Measurements from ENCODE around the gene RAP2A.

The RAP2A gene

GRCh38 chr13:97422118-97423054 lies 11.6 kb upstream of the RAP2A start:
- no peak for DNase-seq

GRCh38 chr13:97423300-97424045 lies 10.5 kb upstream of the RAP2A start:
- no peak for DNase-seq

- no peak for DNase-seq
Observed at GRCh38 chr13:97425590-97425989, 8.4 kb upstream of the RAP2A start.

GRCh38 chr13:97426695-97427094 lies 7.3 kb upstream of the RAP2A start:
- DNase-seq = no peak

GRCh38 chr13:97429681-97430081 lies 4.3 kb upstream of the RAP2A start:
- no peak for DNase-seq

- no peak for DNase-seq
Observed at GRCh38 chr13:97430296-97430695, 3.7 kb upstream of the RAP2A start.

GRCh38 chr13:97431171-97431764 lies 2.7 kb upstream of the RAP2A start:
- no peak for DNase-seq

- DNase-seq = no peak
Observed at GRCh38 chr13:97432232-97432916, 1.6 kb upstream of the RAP2A start.

GRCh38 chr13:97432917-97433726 lies 847 bp upstream of the RAP2A start:
- DNase-seq = peak; percentile 100

- DNase-seq = no peak
Observed at GRCh38 chr13:97434397-97435201, 630 bp downstream of the RAP2A start.

- DNase-seq = no peak
Observed at GRCh38 chr13:97435323-97435722, 1.4 kb downstream of the RAP2A start.

GRCh38 chr13:97435794-97436193 lies 1.8 kb downstream of the RAP2A start:
- no peak for DNase-seq

- DNase-seq = no peak
Observed at GRCh38 chr13:97436845-97437244, 2.9 kb downstream of the RAP2A start.

GRCh38 chr13:97437729-97438128 lies 3.8 kb downstream of the RAP2A start:
- no peak for DNase-seq

- DNase-seq = no peak
Observed at GRCh38 chr13:97438856-97439595, 5.1 kb downstream of the RAP2A start.

GRCh38 chr13:97440598-97441170 lies 6.7 kb downstream of the RAP2A start:
- no peak for DNase-seq

GRCh38 chr13:97441368-97441767 lies 7.4 kb downstream of the RAP2A start:
- no peak for DNase-seq

GRCh38 chr13:97445522-97446187 lies 11.7 kb downstream of the RAP2A start:
- peak; percentile 28 for DNase-seq

GRCh38 chr13:97446448-97446847 lies 12.5 kb downstream of the RAP2A start:
- no peak for DNase-seq
